Activated CD8-positive, alpha-beta T cell treated with anti-CD3 and anti-CD28 coated beads for 36 hours (primary cell): Measurements from ENCODE around the gene ZNF665. TPM values are rescaled to one million over a fixed set of nuclear protein-coding genes. Genes with fewer than 3 reads are reported as not detected.

Experiments
- ATAC-seq: fragments of 200-7000 bp; cut with Tn5 transposase; one replicate; pipeline ENCODE4 v1.10.0; 2021; ENCODE audit warnings: mild to moderate bottlenecking, moderate library complexity
- CTCF ChIA-PET: fragments of 350-600 bp; sonication (Branson Sonifier 250); formaldehyde crosslinking; loops from one replicate; lab custom pipeline; 2021; ENCODE audit warnings: antibody characterized with exemption; lab: Charles Lee
- POLR2A ChIA-PET: fragments of 350-600 bp; sonication (Branson Sonifier 250); formaldehyde crosslinking; loops from one replicate; lab custom pipeline; 2021; ENCODE audit warnings: antibody characterized with exemption; lab: Charles Lee
- DNase-seq: peaks from one replicate; pipeline ENCODE4 v3.0.0-alpha.2; 2020
- H3K27ac Mint-ChIP-seq: one replicate; pipeline ENCODE4 v1.8.0; 2021; ENCODE audit warnings: mild to moderate bottlenecking, mixed read lengths
- H3K27me3 Mint-ChIP-seq: one replicate; pipeline ENCODE4 v1.8.0; 2021; ENCODE audit warnings: mixed read lengths
- H3K36me3 Mint-ChIP-seq: one replicate; pipeline ENCODE4 v1.8.0; 2021; ENCODE audit warnings: low read depth, mixed read lengths
- H3K4me1 Mint-ChIP-seq: one replicate; pipeline ENCODE4 v1.8.0; 2021; ENCODE audit warnings: low read depth, mixed read lengths
- H3K4me3 Mint-ChIP-seq: one replicate; pipeline ENCODE4 v1.8.0; 2021; ENCODE audit warnings: mild to moderate bottlenecking, moderate library complexity, mixed read lengths
- H3K9me3 Mint-ChIP-seq: one replicate; pipeline ENCODE4 v1.8.0; 2021; ENCODE audit warnings: mixed read lengths
- CTCF ChIP-seq: fragments of 200-600 bp; IDR thresholded peaks from one replicate; pipeline ENCODE4 v1.8.0; 2022; ENCODE audit warnings: antibody characterized with exemption, mild to moderate bottlenecking
- intact Hi-C: fragments of 100-400 bp; cut with micrococcal nuclease; formaldehyde crosslinking; loops from one replicate; pipeline ENCODE4 v1.10.0; 2022
- total RNA-seq, 2 experiments: library from RNA; stranded (reverse); gene quantifications; one replicate each; pipeline ENCODE4 v1.2.3, GENCODE V29; 2021

The ZNF665 gene
- total RNA-seq, 2 experiments from 2014 or later, result 7.5 to 9.3 TPM

GRCh38 chr19:53183146-53183764 lies 9.9 kb downstream of the ZNF665 start:
- DNase-seq, result no peak
- Mint-ChIP-seq H3K36me3 (peaks cover 54% of the 10 kb centered on the region), H3K27me3 (no peaks in the 10 kb centered on the region), H3K9me3 (peaks cover 10% of the 10 kb centered on the region), H3K4me3 (no peak overlapping the region), H3K4me1 (no peaks in the 10 kb centered on the region), H3K27ac (no peak overlapping the region)
- TF ChIP-seq CTCF, result no peak
- POLR2A ChIA-PET, result interaction anchor here (0.6 kb wide), 1 partner anchor 932 kb away, joined by 3 read pairs; the partner anchor contains the start of genes PRPF31 and TFPT
- CTCF ChIA-PET, result no interaction called here
- no peak for ATAC-seq
- intact Hi-C loops, result no loop called here

GRCh38 chr19:53182202-53182601 lies 11.0 kb downstream of the ZNF665 start:
- POLR2A ChIA-PET, result interaction anchor here (0.6 kb wide), 1 partner anchor 608 kb away, joined by 3 read pairs; no protein-coding TSS in a partner anchor
- peaks cover 19% of the 10 kb centered on the region for H3K9me3 Mint-ChIP-seq

GRCh38 chr19:53177986-53178385 lies 15.2 kb downstream of the ZNF665 start:
- no peak for TF ChIP-seq CTCF
- intact Hi-C loops, result no loop called here
- no peak overlapping the region for H3K27ac Mint-ChIP-seq
- no peaks in the 10 kb centered on the region for H3K4me1 Mint-ChIP-seq
- CTCF ChIA-PET, result no interaction called here
- H3K9me3 Mint-ChIP-seq, result peaks cover 34% of the 10 kb centered on the region
- ATAC-seq, result no peak
- H3K4me3 Mint-ChIP-seq, result no peak overlapping the region
- peaks cover 77% of the 10 kb centered on the region for H3K36me3 Mint-ChIP-seq
- H3K27me3 Mint-ChIP-seq, result no peaks in the 10 kb centered on the region
- no peak for DNase-seq
- POLR2A ChIA-PET, result no interaction called here

More at GRCh38 chr19:53182202-53182601, 11.0 kb downstream of the ZNF665 start:
- H3K4me3 Mint-ChIP-seq, result no peak overlapping the region
- no peaks in the 10 kb centered on the region for H3K4me1 Mint-ChIP-seq
- no peak for TF ChIP-seq CTCF
- DNase-seq (no peak), ATAC-seq (no peak)
- intact Hi-C loops, result no loop called here
- H3K27me3 Mint-ChIP-seq, result no peaks in the 10 kb centered on the region
- peaks cover 64% of the 10 kb centered on the region for H3K36me3 Mint-ChIP-seq
- no peak overlapping the region for H3K27ac Mint-ChIP-seq
- CTCF ChIA-PET, result no interaction called here

- no peaks in the 10 kb centered on the region for H3K27me3 Mint-ChIP-seq
- ChIA-PET CTCF (no interaction called here), POLR2A (no interaction called here)
- peaks cover 63% of the 10 kb centered on the region for H3K36me3 Mint-ChIP-seq
- intact Hi-C loops, result no loop called here
- no peak for TF ChIP-seq CTCF
- no peak overlapping the region for H3K4me3 Mint-ChIP-seq
- ATAC-seq (no peak), DNase-seq (no peak)
- no peak overlapping the region for H3K27ac Mint-ChIP-seq
- no peaks in the 10 kb centered on the region for H3K4me1 Mint-ChIP-seq
- H3K9me3 Mint-ChIP-seq, result peaks cover 46% of the 10 kb centered on the region
These were observed 20.3 kb downstream of the ZNF665 start for GRCh38 chr19:53172889-53173288.

GRCh38 chr19:53165691-53166091 lies 27.5 kb downstream of the ZNF665 start:
- Mint-ChIP-seq H3K4me1 (no peaks in the 10 kb centered on the region), H3K4me3 (no peak overlapping the region), H3K27ac (no peak overlapping the region), H3K27me3 (no peaks in the 10 kb centered on the region), H3K9me3 (peaks cover 50% of the 10 kb centered on the region), H3K36me3 (peaks cover 53% of the 10 kb centered on the region)
- DNase-seq (no peak), ATAC-seq (no peak)
- ChIA-PET POLR2A (no interaction called here), CTCF (no interaction called here)
- no peak for TF ChIP-seq CTCF
- intact Hi-C loops, result no loop called here
